ENCODE data around the gene OSBPL3. TPM values are rescaled to one million over a fixed set of nuclear protein-coding genes. Genes with fewer than 3 reads are reported as not detected.

OSBPL3 gene, protein sequence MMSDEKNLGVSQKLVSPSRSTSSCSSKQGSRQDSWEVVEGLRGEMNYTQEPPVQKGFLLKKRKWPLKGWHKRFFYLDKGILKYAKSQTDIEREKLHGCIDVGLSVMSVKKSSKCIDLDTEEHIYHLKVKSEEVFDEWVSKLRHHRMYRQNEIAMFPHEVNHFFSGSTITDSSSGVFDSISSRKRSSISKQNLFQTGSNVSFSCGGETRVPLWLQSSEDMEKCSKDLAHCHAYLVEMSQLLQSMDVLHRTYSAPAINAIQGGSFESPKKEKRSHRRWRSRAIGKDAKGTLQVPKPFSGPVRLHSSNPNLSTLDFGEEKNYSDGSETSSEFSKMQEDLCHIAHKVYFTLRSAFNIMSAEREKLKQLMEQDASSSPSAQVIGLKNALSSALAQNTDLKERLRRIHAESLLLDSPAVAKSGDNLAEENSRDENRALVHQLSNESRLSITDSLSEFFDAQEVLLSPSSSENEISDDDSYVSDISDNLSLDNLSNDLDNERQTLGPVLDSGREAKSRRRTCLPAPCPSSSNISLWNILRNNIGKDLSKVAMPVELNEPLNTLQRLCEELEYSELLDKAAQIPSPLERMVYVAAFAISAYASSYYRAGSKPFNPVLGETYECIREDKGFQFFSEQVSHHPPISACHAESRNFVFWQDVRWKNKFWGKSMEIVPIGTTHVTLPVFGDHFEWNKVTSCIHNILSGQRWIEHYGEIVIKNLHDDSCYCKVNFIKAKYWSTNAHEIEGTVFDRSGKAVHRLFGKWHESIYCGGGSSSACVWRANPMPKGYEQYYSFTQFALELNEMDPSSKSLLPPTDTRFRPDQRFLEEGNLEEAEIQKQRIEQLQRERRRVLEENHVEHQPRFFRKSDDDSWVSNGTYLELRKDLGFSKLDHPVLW
- total RNA-seq: 1 to 10 TPM; 3.1 to 8.2 TPM

DNA sequence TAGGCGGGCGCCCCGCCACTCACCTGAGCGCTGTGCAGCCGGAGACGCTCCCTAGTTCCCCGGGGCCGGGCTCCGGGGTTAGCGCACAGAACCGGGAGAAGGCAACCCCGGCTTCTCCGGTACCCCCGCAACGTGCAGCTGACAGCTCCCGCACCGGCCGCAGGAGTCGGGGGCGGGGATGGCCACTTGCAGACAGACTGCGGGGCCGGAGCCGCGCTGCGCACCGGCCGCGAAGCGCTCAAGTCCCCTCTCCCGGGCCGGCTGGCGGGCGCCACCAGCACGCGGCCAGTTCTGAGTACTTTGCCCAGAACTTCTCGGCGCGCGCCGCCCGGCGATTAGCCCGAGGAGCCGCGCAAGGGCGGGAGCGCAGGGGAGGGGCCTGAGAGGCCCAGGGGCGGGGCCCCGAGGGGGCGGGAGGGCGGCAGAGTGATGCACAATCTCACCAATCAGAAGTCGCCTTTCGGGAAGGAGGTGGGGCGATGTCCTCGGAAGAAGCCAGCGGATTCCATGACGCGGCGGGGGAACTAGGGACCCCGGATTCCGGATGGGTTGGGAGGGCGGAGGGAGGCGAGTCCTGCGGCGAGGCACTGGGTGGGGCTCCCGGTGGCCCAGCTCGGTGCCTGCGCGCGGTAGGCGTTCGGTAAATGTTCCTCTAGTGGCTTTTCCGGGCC, at the start of gene OSBPL3:
Gene OSBPL3, minus strand, starts transcription at position 316 of the 671 bp plus-strand sequence. CDS start 87,706 bp downstream, outside the sequence.
- intact Hi-C loops (cut with DNase I): no loop called here
- WGBS, 2 donors: 0 to 1% methylated on average over 3 to 55 of the region's 73 CpGs
- Histone ChIP-seq H3K4me1 (peaks cover 16% of the 10 kb centered on the region), H3K27ac (peak within 1 kb of the TSS; percentile 51 to 91 (median 84)), H3K36me3 (replicated peaks in 1 of 2; ENCODE audit: insufficient read depth in 1 of 2, low read depth in 2 of 2) (no peaks in the 10 kb centered on the region), H3K9me3 (no peaks in the 10 kb centered on the region), H3K4me3 (peak within 1 kb of the TSS; percentile 18 to 42), H3K27me3 (no peaks in the 10 kb centered on the region)
- peak; percentile 94 to 95 (median 94) for DNase-seq
- peak; percentile 94 for ATAC-seq
- TF ChIP-seq POLR2A (IDR thresholded peaks at IDR 0.05): peak; percentile 26 to 77 (median 71)
- TF ChIP-seq, protein P1, sequence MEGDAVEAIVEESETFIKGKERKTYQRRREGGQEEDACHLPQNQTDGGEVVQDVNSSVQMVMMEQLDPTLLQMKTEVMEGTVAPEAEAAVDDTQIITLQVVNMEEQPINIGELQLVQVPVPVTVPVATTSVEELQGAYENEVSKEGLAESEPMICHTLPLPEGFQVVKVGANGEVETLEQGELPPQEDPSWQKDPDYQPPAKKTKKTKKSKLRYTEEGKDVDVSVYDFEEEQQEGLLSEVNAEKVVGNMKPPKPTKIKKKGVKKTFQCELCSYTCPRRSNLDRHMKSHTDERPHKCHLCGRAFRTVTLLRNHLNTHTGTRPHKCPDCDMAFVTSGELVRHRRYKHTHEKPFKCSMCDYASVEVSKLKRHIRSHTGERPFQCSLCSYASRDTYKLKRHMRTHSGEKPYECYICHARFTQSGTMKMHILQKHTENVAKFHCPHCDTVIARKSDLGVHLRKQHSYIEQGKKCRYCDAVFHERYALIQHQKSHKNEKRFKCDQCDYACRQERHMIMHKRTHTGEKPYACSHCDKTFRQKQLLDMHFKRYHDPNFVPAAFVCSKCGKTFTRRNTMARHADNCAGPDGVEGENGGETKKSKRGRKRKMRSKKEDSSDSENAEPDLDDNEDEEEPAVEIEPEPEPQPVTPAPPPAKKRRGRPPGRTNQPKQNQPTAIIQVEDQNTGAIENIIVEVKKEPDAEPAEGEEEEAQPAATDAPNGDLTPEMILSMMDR (IDR thresholded peaks at IDR 0.05): no peak

DNA sequence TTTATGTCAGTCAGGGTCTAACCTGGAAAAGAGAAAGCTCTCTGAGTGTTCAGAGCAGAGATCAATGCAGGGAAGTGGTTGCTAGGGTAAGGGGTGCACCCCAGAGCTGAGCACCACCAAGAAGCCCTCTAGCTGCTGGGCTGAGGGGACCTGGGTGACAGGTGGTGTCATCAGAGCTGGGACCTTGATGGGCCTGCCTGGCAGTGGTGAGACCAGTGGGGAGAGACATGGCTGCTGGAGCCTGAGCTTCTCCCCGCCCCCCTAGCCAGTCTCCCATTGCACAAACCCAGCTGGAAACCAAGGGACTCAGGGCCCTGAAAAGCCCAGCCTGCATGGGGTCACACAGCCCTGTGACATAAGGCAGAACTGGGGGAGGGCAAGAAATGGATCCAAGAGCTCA, 49.1 kb upstream of the OSBPL3 start:
- intact Hi-C loops (cut with DNase I): no loop called here
- no peaks in the 10 kb centered on the region for H3K27me3 ChIP-seq
- H3K36me3 ChIP-seq (replicated peaks in 1 of 2; ENCODE audit: insufficient read depth in 1 of 2, low read depth in 2 of 2): no peaks in the 10 kb centered on the region
- no peak overlapping the region for H3K4me3 ChIP-seq
- ATAC-seq (no peak), DNase-seq (no peak)
- 88% methylated on average over 1 of the region's 1 CpG; no CpG with 5 or more reads in 1 of the 2 donors for WGBS, 2 donors
- TF ChIP-seq, protein P1 (IDR thresholded peaks at IDR 0.05): no peak
- TF ChIP-seq POLR2A (IDR thresholded peaks at IDR 0.05): no peak
- peaks cover 3% of the 10 kb centered on the region for H3K4me1 ChIP-seq
- no peaks in the 10 kb centered on the region for H3K9me3 ChIP-seq
- no peak overlapping the region for H3K27ac ChIP-seq

DNA sequence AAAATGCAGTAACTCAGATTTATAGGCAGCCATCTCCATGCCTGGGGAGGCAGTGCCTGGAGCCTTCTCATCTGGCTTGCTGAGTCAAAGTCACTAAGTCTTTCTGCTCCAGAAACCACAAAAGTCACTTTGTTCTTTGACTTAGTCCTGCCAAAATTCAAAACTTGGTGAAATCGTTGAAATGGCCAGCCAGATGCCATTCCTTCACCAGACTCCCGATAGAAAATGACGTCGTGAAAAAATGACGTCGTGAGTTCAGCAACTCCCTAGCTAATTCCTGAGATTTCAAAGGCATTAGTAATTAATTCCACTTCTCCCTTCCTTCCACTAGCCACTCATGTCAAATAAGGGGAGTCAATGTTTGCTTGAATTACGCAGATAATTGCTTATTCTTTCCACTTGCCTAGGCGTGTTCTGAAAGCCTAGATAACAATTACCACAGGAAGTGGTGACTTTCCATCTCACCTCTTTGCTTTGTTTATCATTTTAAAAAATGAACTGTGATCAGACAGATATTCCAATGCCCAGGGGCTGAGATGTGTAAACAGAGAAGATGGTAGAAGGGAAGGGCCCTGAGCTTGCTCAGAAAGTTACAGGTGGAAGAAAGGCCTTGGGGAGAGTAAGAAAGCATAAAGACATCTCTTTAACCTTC, 48.5 kb upstream of the OSBPL3 start:
- no peak overlapping the region for H3K4me3 ChIP-seq
- no peaks in the 10 kb centered on the region for H3K9me3 ChIP-seq
- no peaks in the 10 kb centered on the region for H3K27me3 ChIP-seq
- H3K27ac ChIP-seq: no peak overlapping the region
- DNase-seq (no peak), ATAC-seq (no peak)
- no peaks in the 10 kb centered on the region for H3K36me3 ChIP-seq (replicated peaks in 1 of 2; ENCODE audit: insufficient read depth in 1 of 2, low read depth in 2 of 2)
- peaks cover 3% of the 10 kb centered on the region for H3K4me1 ChIP-seq
- intact Hi-C loops (cut with DNase I): no loop called here
- TF ChIP-seq, protein P1 (IDR thresholded peaks at IDR 0.05): no peak
- TF ChIP-seq POLR2A (IDR thresholded peaks at IDR 0.05): no peak
- WGBS, 2 donors: 49 to 53% methylated on average over 8 of the region's 8 CpGs

DNA sequence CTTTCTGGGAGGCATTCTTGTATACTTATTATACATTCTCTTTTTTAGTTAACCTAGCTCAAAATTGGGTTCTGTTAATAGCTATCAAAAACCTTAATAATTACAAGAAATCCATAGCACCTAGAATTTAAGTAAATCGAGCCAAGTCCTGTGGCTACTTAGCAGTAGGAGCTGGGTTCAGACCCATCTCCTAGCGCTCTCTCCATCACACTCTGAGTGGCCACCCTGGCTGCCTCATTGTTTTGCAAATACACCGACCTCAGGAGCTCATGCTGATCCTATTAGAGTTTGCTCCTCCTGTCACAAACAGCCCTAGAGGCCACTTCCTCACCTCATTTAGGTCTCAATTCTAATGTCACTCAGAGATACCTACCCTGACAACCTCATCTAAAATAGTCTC, 46.2 kb upstream of the OSBPL3 start:
- Histone ChIP-seq H3K9me3 (no peaks in the 10 kb centered on the region), H3K27me3 (no peaks in the 10 kb centered on the region), H3K36me3 (replicated peaks in 1 of 2; ENCODE audit: insufficient read depth in 1 of 2, low read depth in 2 of 2) (no peaks in the 10 kb centered on the region), H3K4me3 (no peak overlapping the region), H3K27ac (no peak overlapping the region), H3K4me1 (peaks cover 3% of the 10 kb centered on the region)
- intact Hi-C loops (cut with DNase I): no loop called here
- TF ChIP-seq, protein P1 (IDR thresholded peaks at IDR 0.05): no peak
- WGBS, 2 donors: 84 to 86% methylated on average over 3 of the region's 3 CpGs
- DNase-seq (no peak), ATAC-seq (no peak)

Data from body of pancreas (tissue), 4 donors.